Measurements from ENCODE around the gene ANKRD34C.

- TF ChIP-seq POLR2A (IDR thresholded peaks at IDR 0.05) = no peak
- TF ChIP-seq, protein P1, sequence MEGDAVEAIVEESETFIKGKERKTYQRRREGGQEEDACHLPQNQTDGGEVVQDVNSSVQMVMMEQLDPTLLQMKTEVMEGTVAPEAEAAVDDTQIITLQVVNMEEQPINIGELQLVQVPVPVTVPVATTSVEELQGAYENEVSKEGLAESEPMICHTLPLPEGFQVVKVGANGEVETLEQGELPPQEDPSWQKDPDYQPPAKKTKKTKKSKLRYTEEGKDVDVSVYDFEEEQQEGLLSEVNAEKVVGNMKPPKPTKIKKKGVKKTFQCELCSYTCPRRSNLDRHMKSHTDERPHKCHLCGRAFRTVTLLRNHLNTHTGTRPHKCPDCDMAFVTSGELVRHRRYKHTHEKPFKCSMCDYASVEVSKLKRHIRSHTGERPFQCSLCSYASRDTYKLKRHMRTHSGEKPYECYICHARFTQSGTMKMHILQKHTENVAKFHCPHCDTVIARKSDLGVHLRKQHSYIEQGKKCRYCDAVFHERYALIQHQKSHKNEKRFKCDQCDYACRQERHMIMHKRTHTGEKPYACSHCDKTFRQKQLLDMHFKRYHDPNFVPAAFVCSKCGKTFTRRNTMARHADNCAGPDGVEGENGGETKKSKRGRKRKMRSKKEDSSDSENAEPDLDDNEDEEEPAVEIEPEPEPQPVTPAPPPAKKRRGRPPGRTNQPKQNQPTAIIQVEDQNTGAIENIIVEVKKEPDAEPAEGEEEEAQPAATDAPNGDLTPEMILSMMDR (IDR thresholded peaks at IDR 0.05 in 4 of 5, conservative IDR thresholded peaks at IDR 0.05 in 1 of 5) = no peak
Measured at GRCh38 chr15:79299126-79299840, 16.8 kb downstream of the ANKRD34C start.
